ENCODE data around the gene MINAR1.

The MINAR1 gene

DNA sequence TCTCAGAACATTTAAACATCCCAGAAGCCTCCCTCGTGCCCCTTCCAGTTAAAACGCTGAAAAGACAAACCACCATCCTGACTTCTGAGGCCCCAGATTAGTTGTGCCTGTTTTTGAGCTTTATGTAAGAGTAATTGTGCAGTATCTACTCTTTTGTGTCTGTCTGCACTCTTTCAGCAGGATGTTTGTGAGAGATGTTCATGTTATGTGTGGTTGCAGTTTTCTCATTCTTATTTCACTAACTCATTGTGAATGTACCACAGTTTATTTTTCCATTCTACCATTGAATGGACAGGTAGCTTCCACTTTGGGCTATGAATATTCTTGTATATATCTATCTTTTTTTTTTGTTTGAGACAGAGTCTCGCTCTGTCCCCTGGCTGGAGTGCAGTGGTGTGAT, 40.3 kb downstream of the MINAR1 start:
- H3K9ac ChIP-seq (ENCODE audit: low read length), result no peak overlapping the region
- H3K36me3 ChIP-seq (ENCODE audit: control insufficient read depth, low read depth, low read length), result no peaks in the 10 kb centered on the region
- no peak overlapping the region for H3K4me3 ChIP-seq (ENCODE audit: low read length)
- H3K9me3 ChIP-seq (ENCODE audit: control insufficient read depth, low read depth, low read length), result no peaks in the 10 kb centered on the region
- H3K27ac ChIP-seq (ENCODE audit: low read length), result no peak overlapping the region
- no peaks in the 10 kb centered on the region for H3K27me3 ChIP-seq (ENCODE audit: control insufficient read depth, insufficient read depth, low read length)
- no peaks in the 10 kb centered on the region for H3K4me1 ChIP-seq (ENCODE audit: control insufficient read depth, low read depth, low read length)

DNA sequence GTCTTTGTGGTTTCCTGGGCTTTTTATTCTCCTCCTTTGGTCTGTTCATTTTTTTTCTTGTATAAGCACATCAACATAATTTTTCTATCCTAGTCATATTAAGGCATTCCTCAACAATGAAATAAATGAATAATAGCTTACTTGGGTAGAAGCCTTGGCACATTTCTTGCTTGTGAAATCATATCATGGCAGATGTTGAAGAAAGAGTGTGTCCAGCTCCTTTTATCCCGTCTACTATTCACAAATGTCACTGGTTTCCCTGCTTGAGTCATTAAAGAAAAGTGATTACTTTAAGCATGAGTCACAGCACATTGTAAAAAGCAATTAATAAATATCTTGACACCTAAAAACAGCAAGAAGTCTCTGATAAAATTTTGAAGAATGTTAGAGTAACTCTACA, 42.1 kb downstream of the MINAR1 start:
- Histone ChIP-seq H3K4me1 (ENCODE audit: control insufficient read depth, low read depth, low read length) (no peaks in the 10 kb centered on the region), H3K9ac (ENCODE audit: low read length) (no peak overlapping the region), H3K36me3 (ENCODE audit: control insufficient read depth, low read depth, low read length) (no peaks in the 10 kb centered on the region), H3K9me3 (ENCODE audit: control insufficient read depth, low read depth, low read length) (no peaks in the 10 kb centered on the region), H3K27me3 (ENCODE audit: control insufficient read depth, insufficient read depth, low read length) (no peaks in the 10 kb centered on the region), H3K4me3 (ENCODE audit: low read length) (no peak overlapping the region), H3K27ac (ENCODE audit: low read length) (no peak overlapping the region)

DNA sequence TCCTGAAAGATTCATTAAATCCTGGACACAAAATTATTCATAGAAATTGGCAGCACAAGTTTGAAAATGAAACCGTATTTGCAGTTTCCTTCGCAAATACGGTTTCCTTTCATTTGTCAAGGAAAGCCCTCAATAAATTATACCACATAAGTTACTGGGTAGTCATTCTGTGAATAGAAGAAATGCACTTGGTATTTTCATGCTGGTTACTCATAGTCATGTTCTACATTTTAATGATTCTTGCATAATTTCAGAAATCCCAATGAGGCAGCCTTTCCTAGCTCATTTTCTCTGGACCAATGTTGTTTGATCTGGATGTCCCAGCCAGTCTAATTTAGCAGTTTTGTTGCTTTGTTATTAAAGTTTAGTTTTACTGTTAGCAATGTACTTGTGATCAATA, 43.2 kb downstream of the MINAR1 start:
- no peaks in the 10 kb centered on the region for H3K9me3 ChIP-seq (ENCODE audit: control insufficient read depth, low read depth, low read length)
- no peaks in the 10 kb centered on the region for H3K27me3 ChIP-seq (ENCODE audit: control insufficient read depth, insufficient read depth, low read length)
- no peak overlapping the region for H3K4me3 ChIP-seq (ENCODE audit: low read length)
- no peak overlapping the region for H3K9ac ChIP-seq (ENCODE audit: low read length)
- no peaks in the 10 kb centered on the region for H3K36me3 ChIP-seq (ENCODE audit: control insufficient read depth, low read depth, low read length)
- H3K27ac ChIP-seq (ENCODE audit: low read length), result no peak overlapping the region
- H3K4me1 ChIP-seq (ENCODE audit: control insufficient read depth, low read depth, low read length), result no peaks in the 10 kb centered on the region

DNA sequence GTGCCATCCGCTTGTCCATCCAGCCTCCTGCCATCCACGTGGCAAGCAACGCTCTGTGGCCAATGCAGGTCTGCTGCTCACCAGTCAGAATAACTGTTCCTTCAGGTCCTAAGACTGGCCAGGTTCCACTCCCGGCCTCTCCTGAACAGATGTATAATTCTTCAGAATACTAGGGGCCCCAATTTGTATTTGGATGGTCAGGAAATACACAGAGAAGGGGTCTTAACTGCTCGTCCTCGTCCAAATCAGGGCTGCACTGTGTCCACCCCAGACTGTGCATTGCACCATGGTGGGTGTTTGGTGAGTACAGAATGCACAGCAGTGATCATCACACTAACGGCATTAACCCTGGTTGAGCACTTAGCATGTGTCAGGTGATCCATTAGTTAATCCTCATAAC, 46.0 kb downstream of the MINAR1 start:
- Histone ChIP-seq H3K36me3 (ENCODE audit: control insufficient read depth, low read depth, low read length) (no peaks in the 10 kb centered on the region), H3K9ac (ENCODE audit: low read length) (no peak overlapping the region), H3K4me1 (ENCODE audit: control insufficient read depth, low read depth, low read length) (no peaks in the 10 kb centered on the region), H3K27me3 (ENCODE audit: control insufficient read depth, insufficient read depth, low read length) (no peaks in the 10 kb centered on the region), H3K4me3 (ENCODE audit: low read length) (no peak overlapping the region), H3K27ac (ENCODE audit: low read length) (no peak overlapping the region), H3K9me3 (ENCODE audit: control insufficient read depth, low read depth, low read length) (no peaks in the 10 kb centered on the region)

DNA sequence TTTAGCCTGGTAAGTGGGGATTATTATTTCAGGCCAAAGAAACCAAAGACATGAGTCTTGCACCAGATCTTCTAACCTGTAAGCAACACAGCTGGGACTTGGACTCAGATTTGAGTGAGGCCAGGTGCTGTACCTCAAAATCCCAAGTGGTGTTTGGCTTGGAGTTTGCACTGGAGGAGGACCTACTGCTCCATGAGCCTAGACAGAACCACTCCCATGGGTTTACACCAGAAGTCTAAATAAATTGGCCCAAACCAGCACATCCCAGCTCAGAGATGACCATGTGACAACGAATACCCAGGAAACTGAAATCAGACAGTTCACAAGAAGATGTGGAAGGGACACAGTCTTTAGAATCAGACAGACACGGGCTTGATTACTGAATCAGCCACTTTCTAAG, 47.5 kb downstream of the MINAR1 start:
- Histone ChIP-seq H3K9me3 (ENCODE audit: control insufficient read depth, low read depth, low read length) (no peaks in the 10 kb centered on the region), H3K27me3 (ENCODE audit: control insufficient read depth, insufficient read depth, low read length) (no peaks in the 10 kb centered on the region), H3K36me3 (ENCODE audit: control insufficient read depth, low read depth, low read length) (no peaks in the 10 kb centered on the region), H3K4me3 (ENCODE audit: low read length) (no peak overlapping the region), H3K4me1 (ENCODE audit: control insufficient read depth, low read depth, low read length) (no peaks in the 10 kb centered on the region), H3K27ac (ENCODE audit: low read length) (no peak overlapping the region), H3K9ac (ENCODE audit: low read length) (no peak overlapping the region)

GRCh38 chr15:79481793-79482192, 49.7 kb downstream of the MINAR1 start:
- Histone ChIP-seq H3K9me3 (ENCODE audit: control insufficient read depth, low read depth, low read length) (no peaks in the 10 kb centered on the region), H3K27me3 (ENCODE audit: control insufficient read depth, insufficient read depth, low read length) (no peaks in the 10 kb centered on the region), H3K4me1 (ENCODE audit: control insufficient read depth, low read depth, low read length) (no peaks in the 10 kb centered on the region), H3K4me3 (ENCODE audit: low read length) (no peak overlapping the region), H3K27ac (ENCODE audit: low read length) (no peak overlapping the region), H3K9ac (ENCODE audit: low read length) (no peak overlapping the region), H3K36me3 (ENCODE audit: control insufficient read depth, low read depth, low read length) (no peaks in the 10 kb centered on the region)

All from iPS-18a (cell line).